PC-9 (cell line): ENCODE data around the gene MAJIN. TPM values are rescaled to one million over a fixed set of nuclear protein-coding genes. Genes with fewer than 3 reads are reported as not detected.

ENCODE experiments used
- BruUV-seq: library from RNA; stranded (reverse); fragments of 400-500 nt; replicated peaks from 2 replicates; lab custom pipeline; 2021; lab: Mats Ljungman, UMichigan
- CTCF ChIA-PET: fragments of 300-600 bp; sonication (Branson Sonifier 250); formaldehyde crosslinking; loops from one replicate; lab custom pipeline; 2022; ENCODE audit warnings: antibody characterized with exemption; lab: Charles Lee
- POLR2A ChIA-PET: fragments of 300-600 bp; sonication (Branson Sonifier 250); formaldehyde crosslinking; loops from one replicate; lab custom pipeline; 2022; ENCODE audit warnings: antibody characterized with exemption; ENCODE audit not compliant: unreplicated experiment; lab: Charles Lee
- DNase-seq, 2 experiments: peaks; one replicate each; pipeline versions ENCODE4 v3.0.0 to v3.0.0-alpha.2; 2015 to 2022; ENCODE audit warnings: mixed read lengths in 1 of 2
- H2AFZ ChIP-seq: fragments of 200-600 bp; sonication (generic); 2 replicates; pipeline ENCODE4 v1.8.1; 2017; ENCODE audit warnings: antibody characterized with exemption
- H3F3A ChIP-seq: fragments of 200-600 bp; sonication (generic); 2 replicates; pipeline ENCODE4 v1.8.1; 2017; ENCODE audit warnings: antibody characterized with exemption, mild to moderate bottlenecking, low read depth; ENCODE audit not compliant: insufficient read depth
- H3K27ac ChIP-seq: fragments of 200-600 bp; sonication (generic); 2 replicates; pipeline ENCODE4 v1.6.1; 2016; ENCODE audit warnings: mixed run types
- H3K27me3 ChIP-seq: fragments of 200-600 bp; sonication (generic); 2 replicates; pipeline ENCODE4 v1.6.1; 2016; ENCODE audit warnings: low read depth, mixed run types; ENCODE audit not compliant: insufficient read depth
- H3K36me3 ChIP-seq: fragments of 200-600 bp; sonication (generic); 2 replicates; pipeline ENCODE4 v1.6.1; 2016; ENCODE audit warnings: low read depth, mixed run types
- H3K4me1 ChIP-seq: fragments of 200-600 bp; sonication (generic); replicated peaks from 2 replicates; pipeline ENCODE4 v1.6.1; 2016; ENCODE audit warnings: mixed run types; ENCODE audit not compliant: insufficient read depth
- H3K4me2 ChIP-seq: fragments of 200-600 bp; sonication (generic); 2 replicates; pipeline ENCODE4 v1.6.1; 2017; ENCODE audit warnings: mixed run types
- H3K4me3 ChIP-seq: fragments of 200-600 bp; sonication (generic); 2 replicates; pipeline ENCODE4 v1.6.1; 2016; ENCODE audit warnings: mixed run types
- H3K79me2 ChIP-seq: fragments of 200-600 bp; sonication (generic); 2 replicates; pipeline ENCODE4 v1.6.1; 2017; ENCODE audit warnings: low read depth, mixed run types
- H3K9me2 ChIP-seq: fragments of 200-600 bp; sonication (generic); 2 replicates; pipeline ENCODE4 v1.8.1; 2017; ENCODE audit warnings: mild to moderate bottlenecking; ENCODE audit not compliant: insufficient read depth
- H3K9me3 ChIP-seq: fragments of 200-600 bp; sonication (generic); 2 replicates; pipeline ENCODE4 v1.8.1; 2016; ENCODE audit warnings: low read depth; ENCODE audit not compliant: insufficient read depth
- H4K20me1 ChIP-seq: fragments of 200-600 bp; sonication (generic); 2 replicates; pipeline ENCODE4 v1.8.1; 2017; ENCODE audit not compliant: insufficient read depth
- CTCF ChIP-seq: fragments of 200-600 bp; sonication (generic); conservative IDR thresholded peaks from 2 replicates; pipeline ENCODE4 v1.6.1; 2017; ENCODE audit warnings: mixed run types, antibody characterized with exemption, mild to moderate bottlenecking, moderate library complexity
- EZH2 ChIP-seq: fragments of 200-600 bp; sonication (generic); IDR thresholded peaks from 2 replicates; pipeline ENCODE4 v1.8.0; 2017; ENCODE audit warnings: antibody characterized with exemption, low read depth
- intact Hi-C: fragments of 100-400 bp; cut with micrococcal nuclease; formaldehyde crosslinking; loops from one replicate; pipeline ENCODE4 v1.10.0; 2022; ENCODE audit not compliant: unreplicated experiment
- total RNA-seq: library from RNA; stranded (reverse); gene quantifications from 2 replicates; pipeline ENCODE4 v1.2.3, GENCODE V29; 2021

MAJIN gene
- total RNA-seq, 1 experiment from 2014 or later = 4.5 TPM

GRCh38 chr11:64902102-64902900 is 69.6 kb downstream of the MAJIN start:
- Histone ChIP-seq H3K4me1 (no peaks in the 10 kb centered on the region), H2AFZ (no peak overlapping the region), H3K4me3 (no peak overlapping the region), H3K27ac (no peak overlapping the region), H4K20me1 (no peaks in the 10 kb centered on the region; the same call in 1 of the 2 replicates), H3F3A (peaks cover 6% of the 10 kb centered on the region; the same call in 1 of the 2 replicates), H3K79me2 (no peaks in the 10 kb centered on the region), H3K36me3 (peaks cover 10% of the 10 kb centered on the region; the same call in 1 of the 2 replicates), H3K27me3 (no peaks in the 10 kb centered on the region), H3K9me3 (no peaks in the 10 kb centered on the region), H3K4me2 (no peak overlapping the region), H3K9me2 (no peaks in the 10 kb centered on the region)
- TF ChIP-seq CTCF (no peak), EZH2 (no peak)
- intact Hi-C loops = no loop called here
- ChIA-PET POLR2A (no interaction called here), CTCF (no interaction called here)
- no TSS peak for BruUV-seq
- DNase-seq = no peak

- no peak overlapping the region for H2AFZ ChIP-seq
- no TSS peak for BruUV-seq
- H3K4me1 ChIP-seq = no peaks in the 10 kb centered on the region
- no peak for DNase-seq
- CTCF ChIA-PET = no interaction called here
- H3K9me3 ChIP-seq = no peaks in the 10 kb centered on the region
- POLR2A ChIA-PET = no interaction called here
- TF ChIP-seq EZH2 = no peak
- no peak for TF ChIP-seq CTCF
- H3K79me2 ChIP-seq = no peaks in the 10 kb centered on the region
- peaks cover 10% of the 10 kb centered on the region; the same call in 1 of the 2 replicates for H3K36me3 ChIP-seq
- H3K27ac ChIP-seq = no peak overlapping the region
- no peaks in the 10 kb centered on the region for H3K27me3 ChIP-seq
- H3K4me3 ChIP-seq = no peak overlapping the region
- intact Hi-C loops = no loop called here
- H4K20me1 ChIP-seq = peaks cover 4% of the 10 kb centered on the region; the same call in 1 of the 2 replicates
- H3F3A ChIP-seq = peaks cover 12% of the 10 kb centered on the region; the same call in 1 of the 2 replicates
- no peak overlapping the region for H3K4me2 ChIP-seq
- no peaks in the 10 kb centered on the region for H3K9me2 ChIP-seq
Measured at GRCh38 chr11:64900774-64901173, 71.1 kb downstream of the MAJIN start.

DNA sequence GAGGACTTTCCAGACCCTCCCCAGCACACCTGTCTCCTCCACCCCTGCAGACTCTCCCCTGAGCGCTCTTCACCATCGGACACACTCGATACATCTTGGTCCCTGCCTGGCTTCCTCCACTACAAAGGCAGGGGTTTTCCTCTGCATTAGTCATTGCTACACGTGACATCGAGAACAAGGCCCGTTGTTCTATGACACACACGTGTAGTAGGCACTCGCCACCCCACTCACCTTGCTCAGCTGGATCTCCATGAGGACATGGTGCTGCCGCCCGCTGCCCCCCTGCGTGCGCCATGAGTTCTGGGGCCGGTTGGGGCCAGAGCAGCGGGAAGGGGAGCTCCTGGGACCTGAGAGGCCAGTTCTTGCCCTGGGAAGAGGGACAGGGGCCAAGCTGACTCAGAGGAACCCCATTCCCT is 71.6 kb downstream of the MAJIN start:
- TF ChIP-seq EZH2 (no peak), CTCF (no peak)
- H3F3A ChIP-seq = peaks cover 12% of the 10 kb centered on the region; the same call in 1 of the 2 replicates
- peaks cover 4% of the 10 kb centered on the region; the same call in 1 of the 2 replicates for H4K20me1 ChIP-seq
- H3K79me2 ChIP-seq = no peaks in the 10 kb centered on the region
- no peak overlapping the region for H3K4me2 ChIP-seq
- peaks cover 6% of the 10 kb centered on the region; the same call in 1 of the 2 replicates for H3K36me3 ChIP-seq
- no peaks in the 10 kb centered on the region for H3K9me2 ChIP-seq
- no TSS peak for BruUV-seq
- POLR2A ChIA-PET = no interaction called here
- CTCF ChIA-PET = no interaction called here
- H3K4me3 ChIP-seq = no peak overlapping the region
- no peaks in the 10 kb centered on the region for H3K4me1 ChIP-seq
- H3K27ac ChIP-seq = no peak overlapping the region
- H3K27me3 ChIP-seq = no peaks in the 10 kb centered on the region
- H2AFZ ChIP-seq = no peak overlapping the region
- intact Hi-C loops = no loop called here
- no peak for DNase-seq
- no peaks in the 10 kb centered on the region for H3K9me3 ChIP-seq
